ENCODE data around the gene LRP1-AS.

- TF ChIP-seq CTCF (IDR thresholded peaks at IDR 0.05) (no peak), POLR2AphosphoS5 (IDR thresholded peaks at IDR 0.05) (no peak)
Measured at GRCh38 chr12:57193706-57194245, 46.4 kb upstream of the LRP1-AS start.
